IMR-90 (cell line): Measurements from ENCODE around the gene NTPCR. TPM values are rescaled to one million over a fixed set of nuclear protein-coding genes. Genes with fewer than 3 reads are reported as not detected.
A peak's percentile ranks its signal among the peaks of the same experiment; 100 is the strongest.

ENCODE experiments used
- ATAC-seq: fragments of 200-7000 bp; cut with Tn5 transposase; 2 replicates; pipeline ENCODE4 v1.9.1; 2020; ENCODE audit warnings: low read depth, mild to moderate bottlenecking, moderate library complexity
- BruUV-seq: library from RNA; stranded (reverse); fragments of 400-500 nt; replicated peaks from 2 replicates; lab custom pipeline; 2021; lab: Mats Ljungman, UMichigan
- CTCF ChIA-PET: fragments of 300-600 bp; formaldehyde crosslinking; extraction: SDS; loops from one replicate; lab custom pipeline; 2021; ENCODE audit warnings: antibody characterized with exemption; lab: Yijun Ruan, JAX
- POLR2A ChIA-PET: fragments of 300-600 bp; sonication (Branson Sonifier 250); formaldehyde crosslinking; loops from one replicate; lab custom pipeline; 2022; ENCODE audit warnings: antibody characterized with exemption; ENCODE audit not compliant: unreplicated experiment; lab: Charles Lee
- DNase-seq: peaks from one replicate; pipeline ENCODE4 v3.0.0; 2013
- H2AFZ ChIP-seq: replicated peaks from 2 replicates; pipeline ENCODE3; 2013; ENCODE audit warnings: low read length, mild to moderate bottlenecking; ENCODE audit not compliant: poor library complexity
- H2AK5ac ChIP-seq: 2 replicates; pipeline ENCODE4 v1.6.1; 2013; ENCODE audit warnings: low read depth, low read length, inconsistent platforms
- H2AK9ac ChIP-seq: replicated peaks from 2 replicates; pipeline ENCODE3; 2013; ENCODE audit warnings: mild to moderate bottlenecking, low read depth, low read length, moderate library complexity; ENCODE audit not compliant: poor library complexity
- H2BK120ac ChIP-seq: 2 replicates; pipeline ENCODE4 v1.6.1; 2013; ENCODE audit warnings: low read depth, low read length, inconsistent platforms
- H2BK15ac ChIP-seq: 3 replicates; pipeline ENCODE4 v1.6.1; 2013; ENCODE audit warnings: low read depth, low read length, inconsistent platforms
- H2BK20ac ChIP-seq: 2 replicates; pipeline ENCODE4 v1.6.1; 2013; ENCODE audit warnings: low read depth, mild to moderate bottlenecking, inconsistent platforms, low read length, moderate library complexity
- H2BK5ac ChIP-seq: 2 replicates; pipeline ENCODE4 v1.6.1; 2013; ENCODE audit warnings: mild to moderate bottlenecking, low read depth, low read length, inconsistent platforms; ENCODE audit not compliant: poor library complexity, severe bottlenecking
- H3K14ac ChIP-seq: replicated peaks from 2 replicates; pipeline ENCODE4 v1.6.1; 2013; ENCODE audit warnings: low read depth, low read length, inconsistent platforms
- H3K18ac ChIP-seq: 2 replicates; pipeline ENCODE4 v1.6.1; 2013; ENCODE audit warnings: low read depth, low read length, control low read depth
- H3K23ac ChIP-seq: 2 replicates; pipeline ENCODE4 v1.6.1; 2013; ENCODE audit warnings: low read depth, low read length, inconsistent platforms
- H3K27ac ChIP-seq: 2 replicates; pipeline ENCODE4 v1.5.1; 2013; ENCODE audit warnings: mild to moderate bottlenecking, control low read depth, low read length; ENCODE audit not compliant: insufficient read depth
- H3K27me3 ChIP-seq: 2 replicates; pipeline ENCODE4 v1.6.1; 2013; ENCODE audit warnings: low read length; ENCODE audit not compliant: control insufficient read depth, insufficient read depth
- H3K36me3 ChIP-seq: 2 replicates; pipeline ENCODE4 v1.6.1; 2013; ENCODE audit warnings: low read length, mixed read lengths; ENCODE audit not compliant: control insufficient read depth, insufficient read depth
- H3K4ac ChIP-seq: 2 replicates; pipeline ENCODE4 v1.6.1; 2013; ENCODE audit warnings: low read depth, low read length, inconsistent platforms
- H3K4me1 ChIP-seq: 2 replicates; pipeline ENCODE4 v1.6.1; 2013; ENCODE audit warnings: low read length, mixed read lengths; ENCODE audit not compliant: control insufficient read depth, insufficient read depth
- H3K4me2 ChIP-seq: 2 replicates; pipeline ENCODE4 v1.6.1; 2013; ENCODE audit warnings: low read depth, mild to moderate bottlenecking, control low read depth, low read length, moderate library complexity
- H3K4me3 ChIP-seq: 2 replicates; pipeline ENCODE4 v1.5.1; 2013; ENCODE audit warnings: low read depth, mild to moderate bottlenecking, control low read depth, low read length, moderate library complexity; ENCODE audit not compliant: insufficient read depth
- H3K56ac ChIP-seq: 2 replicates; pipeline ENCODE4 v1.6.1; 2013; ENCODE audit warnings: low read length, inconsistent platforms; ENCODE audit not compliant: insufficient read depth; ENCODE audit errors: extremely low read depth
- H3K79me1 ChIP-seq, 2 experiments: 2 replicates each; pipeline ENCODE4 v1.6.1; 2013; ENCODE audit warnings: low read length in 2 of 2, inconsistent platforms in 1 of 2, low read depth in 1 of 2
- H3K9ac ChIP-seq: 2 replicates; pipeline ENCODE4 v1.6.1; 2013; ENCODE audit warnings: low read depth, low read length, control low read depth
- H3K9me1 ChIP-seq: 2 replicates; pipeline ENCODE4 v1.6.1; 2013; ENCODE audit warnings: low read length, inconsistent platforms; ENCODE audit not compliant: insufficient read depth
- H3K9me3 ChIP-seq: 2 replicates; pipeline ENCODE4 v1.6.1; 2013; ENCODE audit warnings: low read length; ENCODE audit not compliant: control insufficient read depth, insufficient read depth
- H4K20me1 ChIP-seq: 2 replicates; pipeline ENCODE4 v1.6.1; 2013; ENCODE audit warnings: low read length, inconsistent platforms; ENCODE audit not compliant: insufficient read depth
- H4K5ac ChIP-seq: 2 replicates; pipeline ENCODE4 v1.6.1; 2013; ENCODE audit warnings: mild to moderate bottlenecking, low read depth, low read length, control low read depth
- H4K8ac ChIP-seq, 2 experiments: 2 replicates each; pipeline ENCODE4 v1.6.1; 2013; ENCODE audit warnings: low read depth in 2 of 2, low read length in 2 of 2, control low read depth in 1 of 2, inconsistent platforms in 1 of 2
- H4K91ac ChIP-seq: 2 replicates; pipeline ENCODE4 v1.6.1; 2013; ENCODE audit warnings: low read depth, low read length, inconsistent platforms; ENCODE audit not compliant: insufficient read depth
- BHLHE40 ChIP-seq: fragments of 150-350 bp; IDR thresholded peaks from 2 replicates; pipeline ENCODE4 v1.6.1; 2016; ENCODE audit warnings: mild to moderate bottlenecking, low read depth, low read length
- CEBPB ChIP-seq: IDR thresholded peaks from 2 replicates; pipeline ENCODE4 v1.6.1; 2012; ENCODE audit warnings: low read depth, low read length, improper control_type of control experiment
- CHD1 ChIP-seq: IDR thresholded peaks from 2 replicates; pipeline ENCODE4 v1.6.1; 2012; ENCODE audit warnings: low read depth, low read length, improper control_type of control experiment
- FOS ChIP-seq: fragments of 150-350 bp; IDR thresholded peaks from 2 replicates; pipeline ENCODE4 v1.6.1; 2016; ENCODE audit warnings: low read depth, low read length
- MAFK ChIP-seq: IDR thresholded peaks from 2 replicates; pipeline ENCODE4 v1.6.1; 2012; ENCODE audit warnings: low read depth, low read length, improper control_type of control experiment
- MAZ ChIP-seq: IDR thresholded peaks from 2 replicates; pipeline ENCODE4 v1.6.1; 2012; ENCODE audit warnings: low read depth, mild to moderate bottlenecking, low read length, improper control_type of control experiment, moderate library complexity, borderline replicate concordance
- MXI1 ChIP-seq: IDR thresholded peaks from 2 replicates; pipeline ENCODE4 v1.6.1; 2012; ENCODE audit warnings: low read depth, mild to moderate bottlenecking, low read length, moderate library complexity, borderline replicate concordance
- NFE2L2 ChIP-seq: fragments of 150-350 bp; IDR thresholded peaks from 2 replicates; pipeline ENCODE4 v1.6.1; 2016; ENCODE audit warnings: low read depth, mild to moderate bottlenecking, low read length
- POLR2A ChIP-seq: IDR thresholded peaks from 2 replicates; pipeline ENCODE4 v1.6.1; 2012; ENCODE audit warnings: mild to moderate bottlenecking, low read depth, low read length
- RAD21 ChIP-seq: IDR thresholded peaks from 2 replicates; pipeline ENCODE4 v1.6.1; 2012; ENCODE audit warnings: low read length, improper control_type of control experiment
- RCOR1 ChIP-seq: IDR thresholded peaks from 2 replicates; pipeline ENCODE4 v1.6.1; 2012; ENCODE audit warnings: mild to moderate bottlenecking, low read length, improper control_type of control experiment; ENCODE audit not compliant: insufficient replicate concordance
- RFX5 ChIP-seq: IDR thresholded peaks from 2 replicates; pipeline ENCODE4 v1.8.0; 2012; ENCODE audit warnings: low read depth, mild to moderate bottlenecking, low read length, moderate library complexity
- SMC3 ChIP-seq: fragments of 150-350 bp; IDR thresholded peaks from 2 replicates; pipeline ENCODE4 v1.6.1; 2016; ENCODE audit warnings: low read depth, mild to moderate bottlenecking, antibody characterized with exemption, low read length, moderate library complexity
- USF2 ChIP-seq: fragments of 150-350 bp; IDR thresholded peaks from 2 replicates; pipeline ENCODE4 v1.6.1; 2017; ENCODE audit warnings: mild to moderate bottlenecking, antibody characterized with exemption, low read length, low read depth
- WGBS, 2 experiments: methylation state at CpG; one replicate each; pipeline versions ENCODE4 v1.1.5 to v1.1.7; 2013; ENCODE audit warnings: missing lambda C conversion rate in 2 of 2; ENCODE audit not compliant: insufficient read length in 1 of 2; ENCODE audit errors: extremely low coverage in 2 of 2; 5-methylcytosine and 5-hydroxymethylcytosine counted together
- dilution Hi-C: fragments of 300-500 bp; cut with HindIII; formaldehyde crosslinking; loops from one replicate; pipeline ENCODE4 v1.14.3; 2018; ENCODE audit warnings: low sequenced_read_pairs; ENCODE audit not compliant: unreplicated experiment
- in situ Hi-C: fragments of 300-500 bp; cut with MboI; formaldehyde crosslinking; loops from 3 replicates; pipeline ENCODE4 v1.14.3; 2019; ENCODE audit warnings: low sequenced_read_pairs, inconsistent platforms, mixed read lengths
- intact Hi-C: fragments of 100-400 bp; cut with micrococcal nuclease; formaldehyde crosslinking; loops from 2 replicates; pipeline ENCODE4 v1.10.0; 2022
- polyA plus RNA-seq, 3 experiments: library from polyadenylated mRNA; depleted of rRNA; stranded (reverse); fragments of >200 nt; gene quantifications; 2 replicates each; pipeline ENCODE4 v1.2.3, GENCODE V29; 2012; ENCODE audit warnings: low replicate concordance in 1 of 3
- total RNA-seq: library from RNA; depleted of rRNA; stranded (reverse); fragments of >200 nt; gene quantifications from 2 replicates; pipeline ENCODE4 v1.2.3, GENCODE V29; 2012
- TF ChIP-seq, protein P1 (sequence below): conservative IDR thresholded peaks from 2 replicates; pipeline ENCODE4 v1.5.1; 2012; ENCODE audit warnings: mild to moderate bottlenecking, low read depth, low read length, improper control_type of control experiment
- TF ChIP-seq, protein P2 (sequence below): fragments of 150-350 bp; IDR thresholded peaks from 2 replicates; pipeline ENCODE4 v1.6.1; 2016; ENCODE audit warnings: low read depth, mild to moderate bottlenecking, low read length, moderate library complexity, borderline replicate concordance

The NTPCR gene
- total and polyA plus RNA-seq, 2 of the 4 experiments (the other 2 are of a cell fraction), result 13.3 to 16.5 TPM

- in situ Hi-C loops, result no loop called here
- Histone ChIP-seq H3K4ac (0 out of 2 replicates have a peak overlapping the region, but pooled peaks have one; percentile 23), H2AK9ac (peak overlapping the region; percentile 48), H4K8ac (no peak overlapping the region), H3K9me1 (0 out of 2 replicates have a peak, but pooled peaks cover 3% of the 10 kb centered on the region), H2AFZ (no peak overlapping the region), H3K27ac (no peak overlapping the region), H2BK120ac (no peak overlapping the region), H3K27me3 (no peaks in the 10 kb centered on the region), H3K4me1 (peaks cover 9% of the 10 kb centered on the region), H3K18ac (no peak overlapping the region), H2BK20ac (no peak overlapping the region), H4K5ac (no peak overlapping the region), H2BK15ac (no peak overlapping the region), H3K4me2 (no peak overlapping the region), H3K56ac (no peak overlapping the region), H3K14ac (no peak overlapping the region), H2BK5ac (no peak overlapping the region), H4K91ac (no peak overlapping the region), H2AK5ac (no peak overlapping the region), H3K9me3 (peaks cover 6% of the 10 kb centered on the region; the same call in 1 of the 2 replicates), H3K9ac (no peak overlapping the region), H3K79me1 (no peaks in the 10 kb centered on the region), H3K23ac (no peak overlapping the region), H3K36me3 (peaks cover 9% of the 10 kb centered on the region), H4K20me1 (no peaks in the 10 kb centered on the region), H3K4me3 (no peak overlapping the region)
- TF ChIP-seq SMC3 (no peak), BHLHE40 (no peak), POLR2A (no peak), RFX5 (no peak), CHD1 (no peak), MAZ (no peak), CEBPB (no peak), RAD21 (no peak), MXI1 (no peak), FOS (no peak), NFE2L2 (no peak), USF2 (no peak), RCOR1 (no peak), MAFK (no peak)
- TF ChIP-seq, protein P1, sequence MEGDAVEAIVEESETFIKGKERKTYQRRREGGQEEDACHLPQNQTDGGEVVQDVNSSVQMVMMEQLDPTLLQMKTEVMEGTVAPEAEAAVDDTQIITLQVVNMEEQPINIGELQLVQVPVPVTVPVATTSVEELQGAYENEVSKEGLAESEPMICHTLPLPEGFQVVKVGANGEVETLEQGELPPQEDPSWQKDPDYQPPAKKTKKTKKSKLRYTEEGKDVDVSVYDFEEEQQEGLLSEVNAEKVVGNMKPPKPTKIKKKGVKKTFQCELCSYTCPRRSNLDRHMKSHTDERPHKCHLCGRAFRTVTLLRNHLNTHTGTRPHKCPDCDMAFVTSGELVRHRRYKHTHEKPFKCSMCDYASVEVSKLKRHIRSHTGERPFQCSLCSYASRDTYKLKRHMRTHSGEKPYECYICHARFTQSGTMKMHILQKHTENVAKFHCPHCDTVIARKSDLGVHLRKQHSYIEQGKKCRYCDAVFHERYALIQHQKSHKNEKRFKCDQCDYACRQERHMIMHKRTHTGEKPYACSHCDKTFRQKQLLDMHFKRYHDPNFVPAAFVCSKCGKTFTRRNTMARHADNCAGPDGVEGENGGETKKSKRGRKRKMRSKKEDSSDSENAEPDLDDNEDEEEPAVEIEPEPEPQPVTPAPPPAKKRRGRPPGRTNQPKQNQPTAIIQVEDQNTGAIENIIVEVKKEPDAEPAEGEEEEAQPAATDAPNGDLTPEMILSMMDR, result no peak
- TF ChIP-seq, protein P2, sequence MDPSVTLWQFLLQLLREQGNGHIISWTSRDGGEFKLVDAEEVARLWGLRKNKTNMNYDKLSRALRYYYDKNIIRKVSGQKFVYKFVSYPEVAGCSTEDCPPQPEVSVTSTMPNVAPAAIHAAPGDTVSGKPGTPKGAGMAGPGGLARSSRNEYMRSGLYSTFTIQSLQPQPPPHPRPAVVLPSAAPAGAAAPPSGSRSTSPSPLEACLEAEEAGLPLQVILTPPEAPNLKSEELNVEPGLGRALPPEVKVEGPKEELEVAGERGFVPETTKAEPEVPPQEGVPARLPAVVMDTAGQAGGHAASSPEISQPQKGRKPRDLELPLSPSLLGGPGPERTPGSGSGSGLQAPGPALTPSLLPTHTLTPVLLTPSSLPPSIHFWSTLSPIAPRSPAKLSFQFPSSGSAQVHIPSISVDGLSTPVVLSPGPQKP, result no peak
- WGBS, 2 experiments, result no CpG with 5 or more reads among the region's 7 CpGs
- dilution Hi-C loops, result no loop called here
- POLR2A ChIA-PET, result no interaction called here
- intact Hi-C loops, result no loop called here
- ATAC-seq, result no peak
- CTCF ChIA-PET, result no interaction called here
- BruUV-seq, result no TSS peak
- DNase-seq, result no peak
These were observed 40.8 kb downstream of the NTPCR start for GRCh38 chr1:232991238-232991637.
